GM18520 (cell line): Measurements from ENCODE around the gene E2F6.
"Not testable (repeated sequence)": the region's sequence is repeated elsewhere in the genome, so short reads cannot be mapped to it uniquely, and the experiment has no call there.

Experiments
- ATAC-seq: cut with Tn5 transposase; IDR thresholded peaks from one replicate; pipeline ENCODE4 v1.9.1; 2021; ENCODE audit not compliant: unreplicated experiment

Gene E2F6

GRCh38 chr2:11414372-11415124 is 51.4 kb downstream of the E2F6 start:
- no peak for ATAC-seq

GRCh38 chr2:11412449-11412810 is 53.5 kb downstream of the E2F6 start:
- ATAC-seq = no peak

GRCh38 chr2:11411768-11412448 is 54.1 kb downstream of the E2F6 start:
- ATAC-seq = no peak

- ATAC-seq = no peak
Observed at GRCh38 chr2:11411244-11411643, 54.7 kb downstream of the E2F6 start.

- ATAC-seq = no peak
Observed at GRCh38 chr2:11410101-11410500, 55.9 kb downstream of the E2F6 start.

GRCh38 chr2:11409572-11409959 is 56.4 kb downstream of the E2F6 start:
- no peak for ATAC-seq

- no peak for ATAC-seq
Observed at GRCh38 chr2:11408959-11409571, 56.9 kb downstream of the E2F6 start.

GRCh38 chr2:11407413-11407812 is 58.5 kb downstream of the E2F6 start:
- no peak for ATAC-seq

- no peak for ATAC-seq
Observed at GRCh38 chr2:11406958-11407381, 59.0 kb downstream of the E2F6 start.

GRCh38 chr2:11406267-11406957 is 59.5 kb downstream of the E2F6 start:
- no peak for ATAC-seq

- no peak for ATAC-seq
Observed at GRCh38 chr2:11405599-11406266, 60.2 kb downstream of the E2F6 start.

GRCh38 chr2:11405074-11405406 is 60.9 kb downstream of the E2F6 start:
- ATAC-seq = not testable (repeated sequence)

GRCh38 chr2:11404376-11405073 is 61.4 kb downstream of the E2F6 start:
- no peak for ATAC-seq

- no peak for ATAC-seq
Observed at GRCh38 chr2:11402436-11402835, 63.5 kb downstream of the E2F6 start.

GRCh38 chr2:11399438-11399762 is 66.6 kb downstream of the E2F6 start:
- no peak for ATAC-seq

GRCh38 chr2:11398750-11399437 is 67.1 kb downstream of the E2F6 start:
- no peak for ATAC-seq

- ATAC-seq = no peak
Observed at GRCh38 chr2:11397513-11397912, 68.4 kb downstream of the E2F6 start.

GRCh38 chr2:11396467-11397445 is 69.2 kb downstream of the E2F6 start:
- ATAC-seq = no peak

GRCh38 chr2:11396021-11396420 is 69.9 kb downstream of the E2F6 start:
- no peak for ATAC-seq
